ENCODE measurements around the gene TNNT1.

The TNNT1 gene

GRCh38 chr19:55117663-55118391, 31.2 kb downstream of the TNNT1 start:
- DNase-seq (ENCODE audit: low read depth, low spot score), result peak; percentile 83
- H3K9ac ChIP-seq (ENCODE audit: insufficient read length), result peak overlapping the region; percentile 81
- peak overlapping the region; percentile 81 for H3K27ac ChIP-seq

GRCh38 chr19:55116859-55117662, 31.9 kb downstream of the TNNT1 start, which contains the start of gene PPP1R12C:
Gene PPP1R12C (minus strand): TSS chr19:55117637. CDS start chr19:55117543, 94 bp downstream.
- H3K27ac ChIP-seq, result peak within 1 kb of the TSS; percentile 81
- peak within 1 kb of the TSS; percentile 91 for H3K4me3 ChIP-seq
- peak within 1 kb of the TSS; percentile 81 for H3K9ac ChIP-seq (ENCODE audit: insufficient read length)
- H3K9me3 ChIP-seq (ENCODE audit: low read depth, low read length), result no peaks in the 10 kb centered on the region
- no peaks in the 10 kb centered on the region; the same call in 1 of the 2 replicates for H3K36me3 ChIP-seq (ENCODE audit: insufficient read depth, low read length)
- TF ChIP-seq FOXP2 (optimal IDR thresholded peaks at IDR 0.05; ENCODE audit: control extremely low read depth, extremely low read length, insufficient read depth) (no peak), EZH2 (IDR thresholded peaks at IDR 0.05) (no peak), POLR2AphosphoS5 (IDR thresholded peaks at IDR 0.05; ENCODE audit: borderline replicate concordance, low read depth, low read length) (no peak)
- no peak for DNase-seq (ENCODE audit: low read depth, low spot score)

More at GRCh38 chr19:55117663-55118391, 31.2 kb downstream of the TNNT1 start:
- no peaks in the 10 kb centered on the region; the same call in 1 of the 2 replicates for H3K36me3 ChIP-seq (ENCODE audit: insufficient read depth, low read length)
- TF ChIP-seq POLR2AphosphoS5 (IDR thresholded peaks at IDR 0.05; ENCODE audit: borderline replicate concordance, low read depth, low read length) (peak; percentile 75), FOXP2 (optimal IDR thresholded peaks at IDR 0.05; ENCODE audit: control extremely low read depth, extremely low read length, insufficient read depth) (peak; percentile 89), EZH2 (IDR thresholded peaks at IDR 0.05) (no peak)
- H3K4me3 ChIP-seq, result peak overlapping the region; percentile 91
- no peaks in the 10 kb centered on the region for H3K9me3 ChIP-seq (ENCODE audit: low read depth, low read length)

GRCh38 chr19:55116232-55116858, 32.7 kb downstream of the TNNT1 start:
- DNase-seq (ENCODE audit: low read depth, low spot score), result no peak
- no peak overlapping the region for H3K27ac ChIP-seq
- peak overlapping the region; percentile 88 for H3K4me3 ChIP-seq
- TF ChIP-seq EZH2 (IDR thresholded peaks at IDR 0.05), result no peak
- TF ChIP-seq FOXP2 (optimal IDR thresholded peaks at IDR 0.05; ENCODE audit: control extremely low read depth, extremely low read length, insufficient read depth), result no peak
- no peak for TF ChIP-seq POLR2AphosphoS5 (IDR thresholded peaks at IDR 0.05; ENCODE audit: borderline replicate concordance, low read depth, low read length)
- no peaks in the 10 kb centered on the region; the same call in 1 of the 2 replicates for H3K36me3 ChIP-seq (ENCODE audit: insufficient read depth, low read length)
- peak overlapping the region; percentile 80 for H3K9ac ChIP-seq (ENCODE audit: insufficient read length)
- no peaks in the 10 kb centered on the region for H3K9me3 ChIP-seq (ENCODE audit: low read depth, low read length)

DNA sequence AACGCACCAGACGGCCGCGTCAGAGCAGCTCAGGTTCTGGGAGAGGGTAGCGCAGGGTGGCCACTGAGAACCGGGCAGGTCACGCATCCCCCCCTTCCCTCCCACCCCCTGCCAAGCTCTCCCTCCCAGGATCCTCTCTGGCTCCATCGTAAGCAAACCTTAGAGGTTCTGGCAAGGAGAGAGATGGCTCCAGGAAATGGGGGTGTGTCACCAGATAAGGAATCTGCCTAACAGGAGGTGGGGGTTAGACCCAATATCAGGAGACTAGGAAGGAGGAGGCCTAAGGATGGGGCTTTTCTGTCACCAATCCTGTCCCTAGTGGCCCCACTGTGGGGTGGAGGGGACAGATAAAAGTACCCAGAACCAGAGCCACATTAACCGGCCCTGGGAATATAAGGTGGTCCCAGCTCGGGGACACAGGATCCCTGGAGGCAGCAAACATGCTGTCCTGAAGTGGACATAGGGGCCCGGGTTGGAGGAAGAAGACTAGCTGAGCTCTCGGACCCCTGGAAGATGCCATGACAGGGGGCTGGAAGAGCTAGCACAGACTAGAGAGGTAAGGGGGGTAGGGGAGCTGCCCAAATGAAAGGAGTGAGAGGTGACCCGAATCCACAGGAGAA, 33.5 kb downstream of the TNNT1 start:
- peak overlapping the region; percentile 43 for H3K9ac ChIP-seq (ENCODE audit: insufficient read length)
- H3K4me3 ChIP-seq, result peak overlapping the region; percentile 88
- TF ChIP-seq POLR2AphosphoS5 (IDR thresholded peaks at IDR 0.05; ENCODE audit: borderline replicate concordance, low read depth, low read length) (no peak), EZH2 (IDR thresholded peaks at IDR 0.05) (no peak), FOXP2 (optimal IDR thresholded peaks at IDR 0.05; ENCODE audit: control extremely low read depth, extremely low read length, insufficient read depth) (no peak)
- H3K36me3 ChIP-seq (ENCODE audit: insufficient read depth, low read length), result no peaks in the 10 kb centered on the region; the same call in 1 of the 2 replicates
- H3K27ac ChIP-seq, result no peak overlapping the region
- DNase-seq (ENCODE audit: low read depth, low spot score), result no peak
- H3K9me3 ChIP-seq (ENCODE audit: low read depth, low read length), result no peaks in the 10 kb centered on the region

DNA sequence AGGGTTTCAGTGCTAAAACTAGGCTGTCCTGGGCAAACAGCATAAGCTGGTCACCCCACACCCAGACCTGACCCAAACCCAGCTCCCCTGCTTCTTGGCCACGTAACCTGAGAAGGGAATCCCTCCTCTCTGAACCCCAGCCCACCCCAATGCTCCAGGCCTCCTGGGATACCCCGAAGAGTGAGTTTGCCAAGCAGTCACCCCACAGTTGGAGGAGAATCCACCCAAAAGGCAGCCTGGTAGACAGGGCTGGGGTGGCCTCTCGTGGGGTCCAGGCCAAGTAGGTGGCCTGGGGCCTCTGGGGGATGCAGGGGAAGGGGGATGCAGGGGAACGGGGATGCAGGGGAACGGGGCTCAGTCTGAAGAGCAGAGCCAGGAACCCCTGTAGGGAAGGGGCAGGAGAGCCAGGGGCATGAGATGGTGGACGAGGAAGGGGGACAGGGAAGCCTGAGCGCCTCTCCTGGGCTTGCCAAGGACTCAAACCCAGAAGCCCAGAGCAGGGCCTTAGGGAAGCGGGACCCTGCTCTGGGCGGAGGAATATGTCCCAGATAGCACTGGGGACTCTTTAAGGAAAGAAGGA, 34.4 kb downstream of the TNNT1 start:
- H3K36me3 ChIP-seq (ENCODE audit: insufficient read depth, low read length), result no peaks in the 10 kb centered on the region; the same call in 1 of the 2 replicates
- no peak overlapping the region for H3K9ac ChIP-seq (ENCODE audit: insufficient read length)
- no peak for DNase-seq (ENCODE audit: low read depth, low spot score)
- H3K9me3 ChIP-seq (ENCODE audit: low read depth, low read length), result no peaks in the 10 kb centered on the region
- H3K27ac ChIP-seq, result no peak overlapping the region
- H3K4me3 ChIP-seq, result no peak overlapping the region
- no peak for TF ChIP-seq FOXP2 (optimal IDR thresholded peaks at IDR 0.05; ENCODE audit: control extremely low read depth, extremely low read length, insufficient read depth)
- TF ChIP-seq POLR2AphosphoS5 (IDR thresholded peaks at IDR 0.05; ENCODE audit: borderline replicate concordance, low read depth, low read length), result no peak
- TF ChIP-seq EZH2 (IDR thresholded peaks at IDR 0.05), result no peak

GRCh38 chr19:55113570-55114039, 35.4 kb downstream of the TNNT1 start:
- H3K27ac ChIP-seq, result no peak overlapping the region
- TF ChIP-seq EZH2 (IDR thresholded peaks at IDR 0.05), result no peak
- H3K9me3 ChIP-seq (ENCODE audit: low read depth, low read length), result no peaks in the 10 kb centered on the region
- DNase-seq (ENCODE audit: low read depth, low spot score), result no peak
- no peak overlapping the region for H3K9ac ChIP-seq (ENCODE audit: insufficient read length)
- no peak overlapping the region for H3K4me3 ChIP-seq
- H3K36me3 ChIP-seq (ENCODE audit: insufficient read depth, low read length), result no peaks in the 10 kb centered on the region; the same call in 1 of the 2 replicates

- no peak for TF ChIP-seq POLR2AphosphoS5 (IDR thresholded peaks at IDR 0.05; ENCODE audit: borderline replicate concordance, low read depth, low read length)
- no peak for TF ChIP-seq FOXP2 (optimal IDR thresholded peaks at IDR 0.05; ENCODE audit: control extremely low read depth, extremely low read length, insufficient read depth)
- TF ChIP-seq EZH2 (IDR thresholded peaks at IDR 0.05), result no peak
- Histone ChIP-seq H3K4me3 (no peak overlapping the region), H3K36me3 (ENCODE audit: insufficient read depth, low read length) (no peaks in the 10 kb centered on the region; the same call in 1 of the 2 replicates), H3K27ac (no peak overlapping the region), H3K9ac (ENCODE audit: insufficient read length) (no peak overlapping the region), H3K9me3 (ENCODE audit: low read depth, low read length) (no peaks in the 10 kb centered on the region)
- DNase-seq (ENCODE audit: low read depth, low spot score), result no peak
Measured at GRCh38 chr19:55112777-55113569, 36.0 kb downstream of the TNNT1 start.

Measured in SK-N-MC (cell line).